CD4-positive, alpha-beta T cell treated with Interleukin-17A for 4 hours (primary cell): ENCODE results near the gene BARX2.

Experiments used
- DNase-seq: peaks from one replicate; pipeline ENCODE4 v3.0.0-alpha.2; 2020; ENCODE audit warnings: mixed read lengths

Gene BARX2

GRCh38 chr11:129443276-129443675 is 67.6 kb downstream of the BARX2 start:
- no peak for DNase-seq

GRCh38 chr11:129444274-129444673 is 68.6 kb downstream of the BARX2 start:
- no peak for DNase-seq

GRCh38 chr11:129445226-129445625 is 69.6 kb downstream of the BARX2 start:
- DNase-seq, result no peak

GRCh38 chr11:129446572-129446971 is 70.9 kb downstream of the BARX2 start:
- no peak for DNase-seq

GRCh38 chr11:129447654-129448239 is 72.1 kb downstream of the BARX2 start:
- DNase-seq, result no peak

- no peak for DNase-seq
Observed at GRCh38 chr11:129451524-129451923, 75.9 kb downstream of the BARX2 start.

GRCh38 chr11:129453293-129453721 is 77.7 kb downstream of the BARX2 start:
- no peak for DNase-seq

- DNase-seq, result no peak
Observed at GRCh38 chr11:129455101-129455500, 79.5 kb downstream of the BARX2 start.

GRCh38 chr11:129455756-129456655 is 80.4 kb downstream of the BARX2 start:
- no peak for DNase-seq

GRCh38 chr11:129457321-129457720 is 81.7 kb downstream of the BARX2 start:
- no peak for DNase-seq

- DNase-seq, result no peak
Observed at GRCh38 chr11:129458278-129458677, 82.6 kb downstream of the BARX2 start.

GRCh38 chr11:129458756-129459535 is 83.3 kb downstream of the BARX2 start:
- no peak for DNase-seq

GRCh38 chr11:129460714-129461113 is 85.1 kb downstream of the BARX2 start:
- DNase-seq, result no peak

GRCh38 chr11:129484068-129484467 is 108.4 kb downstream of the BARX2 start:
- DNase-seq, result no peak

- no peak for DNase-seq
Observed at GRCh38 chr11:129489249-129489648, 113.6 kb downstream of the BARX2 start.

- no peak for DNase-seq
Observed at GRCh38 chr11:129490004-129490403, 114.4 kb downstream of the BARX2 start.

GRCh38 chr11:129493746-129494145 is 118.1 kb downstream of the BARX2 start:
- no peak for DNase-seq
